ENCODE data around the gene GLIPR1.
"Not testable (repeated sequence)": the region's sequence is repeated elsewhere in the genome, so short reads cannot be mapped to it uniquely, and the experiment has no call there.

The GLIPR1 gene

DNA sequence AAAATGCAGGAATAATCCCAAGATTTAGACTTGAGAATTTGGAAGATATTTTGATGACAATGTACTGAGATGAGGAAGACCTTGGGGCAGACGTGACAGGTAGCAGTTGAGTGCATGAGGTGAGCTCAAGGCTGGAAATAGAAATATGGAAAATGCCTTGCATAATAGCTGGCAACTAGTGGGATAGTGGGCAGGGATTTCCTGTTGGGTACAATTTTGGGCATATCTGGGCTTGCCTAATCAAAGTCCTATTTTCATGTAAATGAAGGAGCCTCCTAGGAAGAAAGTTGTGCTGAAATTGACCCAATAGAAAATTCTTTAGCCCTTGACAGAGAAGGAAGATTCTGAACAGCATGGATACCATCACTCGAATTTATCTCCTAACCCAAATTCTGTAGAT lies 6.4 kb upstream of the GLIPR1 start:
- no peak for DNase-seq (ENCODE audit: low spot score)

DNA sequence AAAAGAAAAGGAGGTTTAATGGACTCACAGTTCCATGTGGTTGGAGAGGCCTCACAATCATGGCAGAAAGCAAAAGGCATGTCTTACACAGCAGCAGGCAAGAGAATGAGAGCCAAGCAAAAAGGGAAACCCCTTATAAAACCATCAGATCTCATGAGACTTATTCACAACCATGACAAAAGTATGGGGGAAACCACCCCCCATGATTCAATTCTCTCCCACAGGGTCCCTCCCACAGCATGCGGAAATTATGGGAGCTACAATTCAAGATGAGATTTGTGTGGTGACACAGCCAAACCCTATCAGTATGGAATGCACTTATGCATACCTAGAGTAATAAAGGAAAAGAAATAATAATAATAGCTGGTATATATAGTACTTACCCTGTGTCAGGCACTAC lies 4.5 kb upstream of the GLIPR1 start:
- no peak for DNase-seq (ENCODE audit: low spot score)

DNA sequence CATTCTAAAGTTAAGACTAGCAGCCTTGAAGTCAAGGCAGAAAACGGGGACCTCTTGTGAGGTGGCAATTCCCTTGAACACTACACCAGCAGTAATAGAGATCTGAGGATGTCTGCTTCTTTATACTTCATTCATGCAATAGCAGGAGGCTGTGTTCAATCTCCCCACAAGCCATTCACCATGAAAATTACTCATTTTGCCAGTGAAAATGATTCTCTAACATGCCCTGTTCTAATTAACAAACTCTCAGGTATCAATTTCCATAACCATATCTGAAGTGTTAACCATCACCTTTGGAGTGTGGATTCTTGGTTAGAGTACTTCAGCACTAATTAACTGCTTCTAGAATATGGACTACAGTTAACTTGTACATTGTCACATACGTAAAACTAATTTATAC lies 3.4 kb upstream of the GLIPR1 start:
- DNase-seq (ENCODE audit: low spot score) = no peak

DNA sequence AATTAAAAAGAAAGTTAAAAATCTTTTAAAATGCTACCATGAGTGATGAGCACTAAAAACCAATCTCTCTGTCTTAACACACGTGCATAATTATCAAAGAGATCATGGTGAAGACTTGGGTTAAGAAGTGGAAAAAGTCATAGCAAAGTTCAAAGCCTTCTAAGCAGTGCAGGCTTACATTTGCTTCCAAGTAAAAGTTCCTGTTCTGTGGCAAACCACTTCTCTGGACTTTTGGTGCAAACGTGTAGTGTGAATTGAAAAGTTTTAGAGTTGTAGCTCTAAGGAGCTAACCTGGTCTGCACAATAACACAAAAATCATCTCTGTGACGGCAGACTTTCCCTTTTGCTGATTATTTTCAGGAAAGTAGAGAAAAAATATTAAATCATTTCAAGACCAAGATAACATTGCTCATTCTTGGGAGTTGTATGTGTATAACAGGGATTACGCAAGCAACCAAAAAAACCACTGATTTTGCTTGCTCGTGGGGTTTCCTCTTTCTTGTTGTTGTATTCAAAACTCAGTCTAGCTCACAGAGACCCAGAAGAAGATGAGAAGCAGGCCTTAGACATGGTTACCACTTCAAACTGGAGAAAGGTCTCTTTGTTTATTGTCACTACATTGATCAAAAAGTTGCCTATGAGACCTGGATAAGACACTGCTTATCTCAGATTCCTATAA lies 2.3 kb upstream of the GLIPR1 start:
- DNase-seq (ENCODE audit: low spot score) = peak; percentile 75

DNA sequence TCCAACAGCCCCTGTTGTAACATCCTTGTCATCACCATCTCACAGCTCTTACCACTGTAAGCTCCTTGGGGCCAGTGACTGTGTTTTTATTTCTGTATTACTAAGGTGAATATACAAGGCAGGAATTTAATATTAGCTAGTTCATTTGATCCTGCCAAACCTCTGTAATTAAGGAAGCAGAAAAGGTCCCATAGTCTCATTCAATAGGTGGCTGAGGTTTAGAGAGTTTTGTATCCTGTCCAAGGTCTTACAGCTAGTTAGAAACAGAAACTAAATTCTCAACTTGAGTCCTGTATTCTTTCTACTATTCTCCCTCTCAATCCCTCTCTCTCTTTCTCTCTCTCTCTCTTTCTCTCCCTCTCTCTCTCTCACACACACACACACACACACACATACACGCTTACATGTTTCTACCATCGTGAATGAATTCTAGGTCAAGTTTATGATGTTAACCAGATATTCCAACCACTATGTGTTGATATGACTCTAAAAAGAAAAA lies 543 bp upstream of the GLIPR1 start:
- no peak for DNase-seq (ENCODE audit: low spot score)

DNA sequence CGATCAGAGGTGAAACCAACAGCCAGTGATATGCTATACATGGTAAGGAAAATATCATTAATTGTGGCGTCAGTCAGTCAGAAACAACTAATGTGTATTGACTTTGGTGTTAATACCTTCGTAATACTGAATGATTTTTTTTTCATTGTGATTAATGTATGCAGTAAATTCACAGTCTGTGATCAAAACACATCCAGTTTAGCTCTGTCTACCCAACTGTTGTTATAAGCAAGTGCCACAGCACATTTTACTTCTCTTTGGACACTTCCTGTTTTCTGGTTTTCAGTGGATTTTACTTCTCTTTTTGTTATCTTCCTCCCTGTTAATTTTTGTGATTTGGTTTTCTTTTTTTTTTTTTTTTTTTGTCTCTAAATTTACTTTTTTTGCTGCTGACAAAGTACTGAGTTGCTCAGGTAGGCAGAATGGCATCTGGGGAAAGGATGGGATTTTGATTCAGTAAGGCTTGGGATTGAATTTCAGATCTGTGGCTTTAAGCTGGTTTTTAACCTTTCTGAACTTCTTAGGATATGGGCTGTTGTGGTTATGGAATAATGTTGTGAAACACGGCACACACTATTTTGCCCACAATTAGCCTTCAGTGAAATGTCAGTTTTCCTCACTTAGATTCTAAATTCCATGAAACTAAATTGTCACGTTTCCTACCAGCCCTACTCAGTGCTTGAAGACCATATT lies 604 bp downstream of the GLIPR1 start:
- no peak for DNase-seq (ENCODE audit: low spot score)

- DNase-seq (ENCODE audit: low spot score) = no peak
Observed at GRCh38 chr12:75481774-75482173, 1.2 kb downstream of the GLIPR1 start.

GRCh38 chr12:75482646-75483045 lies 2.1 kb downstream of the GLIPR1 start:
- DNase-seq (ENCODE audit: low spot score) = peak; percentile 41

- no peak for DNase-seq (ENCODE audit: low spot score)
Observed at GRCh38 chr12:75483431-75483830, 2.9 kb downstream of the GLIPR1 start.

- DNase-seq (ENCODE audit: low spot score) = not testable (repeated sequence)
Observed at GRCh38 chr12:75484450-75484849, 3.9 kb downstream of the GLIPR1 start.

GRCh38 chr12:75487308-75487707 lies 6.8 kb downstream of the GLIPR1 start:
- no peak for DNase-seq (ENCODE audit: low spot score)

GRCh38 chr12:75488553-75488952 lies 8.0 kb downstream of the GLIPR1 start:
- DNase-seq (ENCODE audit: low spot score) = no peak

- DNase-seq (ENCODE audit: low spot score) = no peak
Observed at GRCh38 chr12:75489187-75489586, 8.6 kb downstream of the GLIPR1 start.

GRCh38 chr12:75489613-75490210 lies 9.2 kb downstream of the GLIPR1 start:
- DNase-seq (ENCODE audit: low spot score) = peak; percentile 46

DNA sequence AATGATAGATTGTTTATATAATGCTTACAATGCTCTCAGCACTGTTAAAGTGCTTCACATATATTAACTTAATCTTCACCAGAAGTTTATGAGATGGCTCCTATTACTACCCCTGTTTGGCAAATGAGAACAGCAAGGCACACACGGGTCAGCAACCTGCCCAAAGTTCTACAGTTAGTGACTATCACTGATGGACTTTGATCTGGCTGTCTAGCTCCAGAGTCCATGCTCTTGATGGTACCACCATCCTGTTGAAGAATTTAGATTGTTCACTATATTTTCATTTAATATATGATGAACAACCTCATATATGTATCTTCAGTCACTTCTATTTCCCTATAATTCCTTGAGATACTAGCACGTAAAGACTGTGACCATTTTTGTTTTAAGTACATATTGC lies 10.6 kb downstream of the GLIPR1 start:
- no peak for DNase-seq (ENCODE audit: low spot score)

- no peak for DNase-seq (ENCODE audit: low spot score)
Observed at GRCh38 chr12:75503459-75503858, 22.9 kb downstream of the GLIPR1 start.

DNA sequence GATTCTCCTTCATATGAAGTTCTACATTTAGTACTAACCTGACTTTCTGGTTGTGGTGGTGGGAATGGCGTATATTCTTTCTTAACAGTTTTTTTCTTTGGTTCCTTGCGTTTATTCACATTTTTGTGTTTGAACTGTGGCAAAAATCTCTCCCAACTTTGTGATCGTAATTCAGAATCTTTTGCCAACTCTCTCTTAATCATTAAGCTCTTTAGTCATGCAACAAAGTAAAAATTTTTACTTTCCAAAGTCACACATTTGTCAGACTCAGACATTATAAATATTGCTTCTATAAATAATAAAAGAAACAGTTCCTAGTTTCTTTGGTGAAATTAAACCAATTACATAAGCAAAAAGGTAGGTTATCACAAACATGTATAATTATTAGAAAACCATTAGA lies 23.3 kb downstream of the GLIPR1 start:
- no peak for DNase-seq (ENCODE audit: low spot score)

GRCh38 chr12:75505706-75506312 lies 25.3 kb downstream of the GLIPR1 start:
- peak; percentile 27 for DNase-seq (ENCODE audit: low spot score)

DNA sequence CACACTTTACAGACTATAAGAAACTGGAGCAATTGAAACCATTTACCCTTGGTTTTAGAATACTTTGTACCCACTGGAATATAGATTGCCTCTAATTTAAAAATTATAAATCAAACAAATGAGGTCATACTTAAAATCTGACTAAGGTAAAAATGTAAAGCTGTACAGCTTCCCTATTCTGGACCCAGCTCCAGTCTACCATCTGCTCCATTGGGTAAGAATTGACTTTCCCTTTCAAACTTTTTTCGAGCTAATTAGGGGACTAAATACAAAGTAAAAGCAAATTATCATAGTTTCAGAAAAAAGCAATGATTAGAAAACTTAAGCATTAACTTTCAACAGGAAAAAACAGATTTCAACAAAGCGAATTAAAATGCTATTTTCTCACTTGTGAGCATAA lies 26.5 kb downstream of the GLIPR1 start:
- no peak for DNase-seq (ENCODE audit: low spot score)

DNA sequence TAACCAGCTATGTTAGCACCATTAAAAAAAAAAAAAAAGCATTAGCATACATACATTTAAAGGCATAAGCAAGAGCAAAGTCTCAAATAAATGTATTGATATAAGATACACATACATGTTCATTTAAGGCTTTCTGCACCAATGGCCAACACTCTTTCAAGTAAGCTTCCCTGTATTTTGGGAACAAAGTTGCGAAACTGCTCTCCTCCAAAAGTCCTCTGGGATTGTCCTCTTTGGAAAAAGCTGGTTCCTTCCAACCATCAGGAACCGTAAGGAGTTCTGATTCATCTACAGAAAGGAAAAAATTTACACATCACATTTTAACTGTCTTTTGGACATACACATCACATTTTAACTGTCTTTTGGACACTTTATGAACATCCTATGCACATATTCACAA lies 27.6 kb downstream of the GLIPR1 start:
- no peak for DNase-seq (ENCODE audit: low spot score)

DNA sequence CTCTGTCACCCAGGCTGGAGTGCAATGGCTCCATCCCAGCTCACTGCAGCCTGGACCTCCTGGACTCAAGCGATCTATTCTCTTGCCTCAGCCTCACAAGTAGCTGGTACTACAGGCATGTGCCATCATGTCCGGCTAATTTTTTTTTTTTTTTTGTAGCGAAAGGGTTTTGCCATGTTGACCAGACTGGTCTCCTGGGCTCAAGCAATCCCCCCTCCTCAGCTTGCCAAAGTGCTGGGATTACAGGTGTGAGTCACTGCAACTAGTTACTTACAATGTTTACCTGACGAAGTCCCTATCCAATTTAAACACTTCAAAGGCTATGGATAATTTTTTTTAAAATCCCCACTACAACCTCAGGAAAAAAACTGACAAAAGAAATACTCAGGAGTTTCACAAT lies 29.1 kb downstream of the GLIPR1 start:
- DNase-seq (ENCODE audit: low spot score) = no peak

DNA sequence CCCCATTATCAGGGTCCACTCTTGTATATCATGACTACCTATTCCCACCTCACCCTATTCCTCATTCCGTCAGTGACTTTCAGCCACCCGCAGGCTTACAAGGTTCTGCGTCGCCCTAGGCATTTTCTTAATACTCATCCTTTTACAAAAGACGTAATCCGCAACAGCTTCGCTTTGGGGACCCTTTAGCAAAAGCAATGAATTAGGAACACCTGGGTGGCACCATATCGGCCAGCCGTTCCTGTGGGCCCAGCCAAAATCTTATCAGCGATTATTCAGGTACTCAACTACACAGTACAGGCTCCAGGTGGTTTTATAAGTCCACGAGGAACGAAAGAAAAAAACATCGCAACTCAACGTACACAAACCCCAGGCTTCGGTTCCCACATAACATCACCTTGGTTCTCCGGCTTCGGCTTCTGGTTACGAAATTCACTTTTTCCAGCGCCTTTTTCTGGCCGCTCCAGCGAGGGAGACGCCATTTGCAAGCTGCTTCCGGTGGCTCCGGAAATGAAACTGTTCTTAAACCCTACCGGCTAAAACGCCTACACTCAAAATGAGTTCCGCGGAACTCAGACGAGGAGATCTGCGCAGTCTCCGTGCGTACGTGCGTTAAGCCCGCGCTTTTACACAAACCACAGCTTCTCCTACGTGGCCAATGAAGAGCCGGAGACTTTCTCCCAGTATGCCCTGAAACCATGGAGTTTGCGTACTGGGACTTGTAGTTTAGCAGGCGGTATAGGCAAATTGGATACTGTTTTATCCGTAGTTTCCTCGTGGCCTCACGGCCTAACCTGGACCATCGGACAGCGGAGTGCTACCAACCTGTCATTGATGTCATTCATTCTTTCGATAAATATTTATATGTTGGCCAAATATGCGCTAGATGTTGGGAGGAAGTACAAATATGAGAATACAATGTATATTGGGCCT lies 30.8 kb downstream of the GLIPR1 start, which contains the start of gene KRR1:
Gene KRR1 (minus strand): TSS at position 494 of the 933 bp plus-strand sequence. CDS start 12 bp downstream, at position 482.
- DNase-seq (ENCODE audit: low spot score) = peak; percentile 93

Data from CD4-positive, alpha-beta T cell treated with Interleukin-15 for 4 hours (primary cell).